ENCODE measurements around the gene MGAT1. TPM values are rescaled to one million over a fixed set of nuclear protein-coding genes. Genes with fewer than 3 reads are reported as not detected.
"Not testable (repeated sequence)": the region's sequence is repeated elsewhere in the genome, so short reads cannot be mapped to it uniquely, and the experiment has no call there.

MGAT1 gene
- total RNA-seq, 1 donor from 2014 or later = 28.7 TPM

DNA sequence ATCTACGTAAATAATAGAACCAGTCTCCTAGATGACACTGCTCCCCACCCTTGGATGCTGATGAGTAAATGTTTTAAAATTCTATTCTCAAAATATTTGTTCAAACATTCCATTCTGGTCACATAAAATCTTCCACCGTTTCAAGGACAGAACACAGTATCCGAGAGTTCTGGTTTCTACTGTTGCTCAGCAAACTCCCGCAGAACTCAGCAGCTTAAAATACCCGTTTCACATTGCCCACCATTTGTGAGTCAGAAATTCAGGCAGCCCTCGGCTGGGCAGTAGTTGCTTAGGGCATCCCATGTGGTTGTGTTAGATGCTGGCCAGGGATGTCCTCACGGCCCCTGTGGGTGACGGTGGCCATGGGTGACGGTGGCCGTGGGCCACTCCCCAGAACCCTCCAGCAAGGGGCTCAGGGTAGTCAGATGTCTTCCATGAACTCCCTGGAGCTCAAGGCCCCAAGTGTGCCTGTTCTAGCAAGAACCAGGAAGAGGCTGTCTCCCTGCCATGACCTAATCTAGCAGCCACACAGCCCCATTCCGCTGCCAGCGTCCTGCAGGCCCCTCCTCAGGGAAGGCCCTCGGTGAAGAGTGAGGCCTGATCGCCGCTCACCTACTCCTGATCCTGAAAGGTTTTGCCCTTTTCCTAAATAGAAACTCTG lies 17.4 kb downstream of the MGAT1 start:
- DNase-seq = no peak

DNA sequence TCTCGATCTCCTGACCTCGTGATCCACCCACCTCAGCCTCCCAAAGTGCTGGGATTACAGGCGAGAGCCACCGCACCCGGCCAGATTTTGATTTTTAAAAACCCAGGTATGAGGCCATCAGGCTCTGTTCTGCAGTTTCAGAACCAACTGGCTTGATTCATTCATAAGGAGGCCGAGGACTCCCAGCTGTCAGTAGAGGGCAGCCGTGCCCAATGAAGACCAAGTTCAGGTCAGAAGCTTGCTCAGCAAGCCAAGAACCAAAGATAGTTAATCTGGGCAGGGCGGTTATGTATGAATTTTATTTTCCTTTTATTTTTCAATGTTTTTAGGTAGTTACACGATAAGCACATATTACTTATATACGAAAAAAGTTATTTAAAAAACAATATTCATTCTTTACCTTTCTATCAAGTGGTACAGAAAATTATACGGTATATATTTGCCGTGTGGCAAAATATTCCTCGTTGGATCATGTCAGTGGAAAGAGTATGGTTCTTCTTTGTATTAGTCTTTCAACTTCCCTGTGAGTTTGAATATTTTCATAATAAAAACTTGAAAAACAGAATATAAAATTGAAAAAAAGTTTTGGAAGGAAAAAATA lies 18.0 kb downstream of the MGAT1 start:
- DNase-seq = peak; percentile 53

- DNase-seq = no peak
Measured at GRCh38 chr5:180783340-180784052, 19.1 kb downstream of the MGAT1 start.

DNA sequence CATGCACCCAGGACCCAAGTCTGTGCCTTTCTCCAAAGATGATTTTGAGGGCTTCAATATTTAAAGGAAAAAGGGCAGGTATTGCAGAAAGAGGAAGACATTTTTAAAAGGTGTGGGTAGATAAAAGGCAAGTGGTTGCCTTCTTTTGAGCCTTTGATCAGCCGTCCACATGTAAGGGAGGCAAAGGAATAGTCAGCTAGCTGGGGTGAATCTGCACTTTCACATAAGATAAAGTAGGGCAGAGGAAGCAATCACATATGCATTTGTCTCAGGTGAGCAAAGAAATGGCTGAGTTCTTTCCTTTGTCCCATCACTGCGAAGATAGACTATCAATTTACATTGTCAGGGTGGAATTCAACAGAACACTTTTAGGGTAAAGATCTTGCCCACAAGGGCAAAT lies 19.9 kb downstream of the MGAT1 start:
- no peak for DNase-seq

DNA sequence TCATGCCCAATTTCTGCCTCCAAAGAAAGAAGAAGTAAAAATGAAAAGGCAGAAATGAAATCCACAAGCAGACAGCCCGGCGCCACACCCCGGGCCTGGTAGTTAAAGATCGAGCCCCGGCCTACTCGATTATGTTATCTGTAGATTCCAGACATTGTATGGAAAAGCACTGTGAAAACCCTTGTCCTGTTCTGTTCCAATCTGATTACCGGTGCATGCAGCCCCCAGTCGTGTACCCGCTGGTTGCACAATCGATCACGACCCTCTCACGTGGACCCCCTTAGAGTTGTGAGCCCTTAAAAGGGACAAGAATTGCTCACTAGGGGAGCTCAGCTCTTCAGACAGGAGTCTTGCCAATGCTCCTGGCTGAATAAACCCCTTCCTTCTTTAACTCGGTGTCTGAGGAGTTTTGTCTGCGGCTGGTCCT lies 20.7 kb downstream of the MGAT1 start:
- not testable (repeated sequence) for DNase-seq

GRCh38 chr5:180779985-180780610 lies 22.5 kb downstream of the MGAT1 start:
- DNase-seq = no peak

DNA sequence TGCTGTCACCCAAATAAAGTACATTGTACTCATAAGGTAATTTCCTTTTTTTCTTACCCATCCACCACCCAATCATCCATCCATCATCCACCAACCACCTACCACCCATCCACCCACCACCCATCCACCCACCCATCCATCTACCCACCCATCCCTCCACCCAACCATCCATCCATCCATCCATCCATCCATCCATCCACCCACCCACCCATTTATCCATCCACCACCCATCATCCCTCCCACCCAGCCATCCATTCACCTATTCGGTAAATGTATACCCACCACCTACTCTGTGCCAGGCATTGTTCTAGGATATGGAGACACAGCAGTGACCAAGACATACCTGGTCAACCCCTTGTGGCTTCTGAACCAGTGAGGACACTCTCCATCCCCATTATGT lies 25.1 kb downstream of the MGAT1 start:
- no peak for DNase-seq

DNA sequence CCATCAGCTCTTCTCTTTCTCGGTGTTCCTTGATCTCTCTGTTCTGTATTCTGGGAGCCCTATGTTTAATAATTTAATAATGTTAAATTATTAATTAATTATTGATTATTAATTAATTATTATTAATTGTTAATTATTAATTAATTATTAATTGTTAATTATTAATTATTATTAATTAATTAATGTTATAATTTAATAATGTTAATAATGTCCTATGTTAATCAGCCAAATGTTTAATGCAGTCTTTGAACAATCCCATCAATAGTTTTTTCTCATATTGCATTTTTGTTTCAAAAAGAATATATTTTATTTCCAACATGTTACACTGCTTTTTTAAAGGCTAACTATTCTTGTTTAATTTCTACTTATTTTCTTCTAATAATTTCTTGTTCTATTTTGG lies 26.2 kb downstream of the MGAT1 start:
- DNase-seq = no peak

GRCh38 chr5:180775624-180776023 lies 27.0 kb downstream of the MGAT1 start:
- no peak for DNase-seq

GRCh38 chr5:180771839-180772238 lies 30.8 kb downstream of the MGAT1 start:
- no peak for DNase-seq

- DNase-seq = no peak
Measured at GRCh38 chr5:180769821-180770220, 32.8 kb downstream of the MGAT1 start.

- DNase-seq = no peak
Measured at GRCh38 chr5:180755601-180756000, 47.0 kb downstream of the MGAT1 start.

DNA sequence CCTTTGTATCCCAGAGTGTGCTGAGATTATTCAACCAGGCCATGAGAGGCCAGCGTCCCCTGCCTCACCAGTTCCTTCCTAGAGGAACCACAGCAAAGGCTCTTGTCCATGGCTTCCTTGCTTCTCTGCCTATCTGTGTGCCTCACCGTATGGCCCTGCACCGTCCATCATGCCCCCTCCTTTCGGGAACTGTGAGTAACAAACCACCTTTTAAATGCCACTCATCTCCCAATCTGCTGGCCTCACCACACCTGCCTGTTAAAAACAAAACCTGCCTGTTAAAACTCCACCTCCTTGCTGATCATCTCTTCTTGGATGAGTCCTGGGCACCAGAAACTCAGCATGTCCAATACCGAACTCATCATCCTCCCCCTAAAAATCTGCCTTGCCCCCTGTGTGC lies 58.4 kb downstream of the MGAT1 start:
- DNase-seq = no peak

- DNase-seq = no peak
Measured at GRCh38 chr5:180742727-180743126, 59.9 kb downstream of the MGAT1 start.

- DNase-seq = not testable (repeated sequence)
Measured at GRCh38 chr5:180740953-180741352, 61.7 kb downstream of the MGAT1 start.

DNA sequence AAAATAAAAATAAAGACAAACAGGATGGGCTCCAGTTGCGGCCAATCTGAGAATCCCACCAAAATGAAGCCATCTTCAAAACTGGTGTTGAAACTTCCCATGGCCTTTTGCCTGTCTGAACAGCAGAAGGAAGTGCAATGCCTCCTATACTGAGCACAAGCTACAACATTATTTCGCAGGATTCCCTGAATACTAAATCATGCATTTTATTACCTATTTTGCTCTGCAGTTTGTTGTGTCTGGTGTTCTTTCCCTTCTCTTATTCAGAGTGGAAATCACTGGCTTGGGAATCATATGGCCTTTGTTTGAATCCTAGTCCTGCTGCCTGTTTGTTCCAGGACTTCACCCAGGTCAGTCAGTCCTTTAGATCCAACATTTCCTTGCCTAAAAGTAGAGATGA lies 62.6 kb downstream of the MGAT1 start, which contains the start of gene OR2Y1:
OR2Y1 (minus strand) TSS at position 101 of the 400 bp plus-strand sequence; CDS start at position 101, 0 bp downstream.
- DNase-seq = no peak

DNA sequence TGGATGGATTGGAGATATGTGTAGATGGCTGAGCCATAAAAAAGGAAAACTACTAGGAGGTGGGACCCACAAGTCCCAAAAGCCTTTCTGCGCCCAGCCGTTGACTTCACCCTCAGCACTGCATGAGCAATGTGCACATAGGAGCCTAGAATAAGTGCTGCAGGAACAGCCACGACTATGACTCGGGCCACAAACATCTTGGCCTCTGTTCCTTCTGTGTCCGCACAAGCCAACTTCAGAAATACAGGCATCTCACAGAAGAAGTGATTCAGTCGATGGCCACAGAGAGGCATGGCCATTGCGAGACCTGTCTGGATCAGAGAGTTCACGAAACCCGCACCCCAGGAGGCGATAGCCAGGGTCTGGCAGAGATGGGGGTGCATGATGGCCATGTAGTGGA lies 63.3 kb downstream of the MGAT1 start:
- no peak for DNase-seq

- DNase-seq = no peak
Measured at GRCh38 chr5:180736536-180736935, 66.1 kb downstream of the MGAT1 start.

Other genes with a start within 250 kb of the MGAT1 start
- gene SCGB3A1, start 211.3 kb downstream of the MGAT1 start, total RNA-seq = not detected
- 2.3 TPM for gene FLT4, start 153.2 kb downstream of the MGAT1 start, total RNA-seq
- not detected for gene OR2Y1, start 62.7 kb downstream of the MGAT1 start, total RNA-seq
- gene ZFP62, start 58.5 kb upstream of the MGAT1 start, total RNA-seq = 52.3 TPM
- not detected for gene BTNL8, start 96.4 kb upstream of the MGAT1 start, total RNA-seq
- not detected for gene BTNL3, start 186.0 kb upstream of the MGAT1 start, total RNA-seq
- 0.78 TPM for gene BTNL9, start 237.5 kb upstream of the MGAT1 start, total RNA-seq